ENCODE data around the gene CDH8. TPM values are rescaled to one million over a fixed set of nuclear protein-coding genes. Genes with fewer than 3 reads are reported as not detected.

CDH8 gene
- total RNA-seq, 1 experiment from 2014 or later, result not detected

DNA sequence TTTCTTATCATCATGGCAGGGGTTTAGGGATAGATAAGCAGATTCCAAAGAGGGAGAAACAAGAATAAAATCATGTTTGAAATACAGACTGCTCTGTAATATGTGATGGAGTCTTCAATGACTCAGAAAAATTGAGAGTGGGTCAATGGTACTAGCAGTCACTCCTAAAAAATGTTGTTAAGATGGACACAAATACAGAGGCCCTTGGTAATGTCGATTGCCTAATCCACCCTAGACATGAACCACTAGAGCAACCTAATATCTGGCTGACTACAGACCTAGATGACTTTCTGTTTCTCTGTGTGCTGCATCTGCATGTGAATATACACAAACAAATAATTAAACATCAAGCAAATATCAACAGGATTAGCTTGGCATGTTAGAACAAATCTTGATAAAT is 135.8 kb downstream of the CDH8 start:
- DNase-seq (ENCODE audit: low read depth), result no peak
- in situ Hi-C loops (cut with HindIII; ENCODE audit: low pct_unique_long_range_greater_than_20kb, low sequenced_read_pairs), result no loop called here

DNA sequence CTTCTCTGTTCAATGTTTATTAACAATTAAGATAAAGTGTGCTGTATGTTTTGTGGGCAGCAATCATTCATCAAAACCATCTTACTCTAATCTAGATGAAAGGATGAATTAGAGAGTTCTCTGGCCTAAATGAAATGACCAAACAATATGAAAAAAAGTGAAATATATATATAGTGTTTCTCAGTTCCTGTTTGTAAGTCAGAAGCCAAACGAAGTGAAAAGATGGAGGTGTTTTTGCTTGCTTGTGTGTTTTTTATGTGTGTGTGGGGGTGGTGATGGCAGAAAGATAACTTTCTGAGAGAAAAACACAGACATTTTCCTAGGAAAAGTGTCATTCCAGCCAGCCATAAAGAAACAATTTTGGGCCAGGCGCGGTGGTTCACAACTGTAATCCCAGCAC is 138.6 kb downstream of the CDH8 start:
- DNase-seq (ENCODE audit: low read depth), result no peak
- in situ Hi-C loops (cut with HindIII; ENCODE audit: low pct_unique_long_range_greater_than_20kb, low sequenced_read_pairs), result no loop called here

DNA sequence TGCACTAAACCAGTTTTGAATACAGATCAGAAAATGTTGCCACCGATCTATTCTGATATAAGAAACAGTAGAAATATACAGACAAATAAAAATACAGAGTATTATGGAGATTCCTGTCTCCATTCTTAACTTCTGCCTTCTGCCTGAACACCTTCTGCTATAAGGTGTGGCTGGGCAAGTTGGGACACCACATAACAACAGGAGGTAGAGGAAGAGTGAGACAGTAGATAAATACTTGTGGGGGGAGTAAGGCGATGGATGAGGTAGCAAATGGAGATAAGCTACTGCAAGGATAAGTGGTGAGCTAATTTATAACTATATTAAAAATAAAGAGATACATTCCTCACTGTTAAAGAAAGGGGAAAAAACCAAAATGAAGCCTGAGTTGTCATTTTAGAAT is 143.7 kb downstream of the CDH8 start:
- in situ Hi-C loops (cut with HindIII; ENCODE audit: low pct_unique_long_range_greater_than_20kb, low sequenced_read_pairs), result no loop called here

GRCh38 chr16:61891460-61891859 is 144.8 kb downstream of the CDH8 start:
- in situ Hi-C loops (cut with HindIII; ENCODE audit: low pct_unique_long_range_greater_than_20kb, low sequenced_read_pairs), result no loop called here
- DNase-seq (ENCODE audit: low read depth), result no peak

More for the DNA sequence above, 143.7 kb downstream of the CDH8 start:
- DNase-seq (ENCODE audit: low read depth), result no peak

GRCh38 chr16:61890386-61890785 is 145.9 kb downstream of the CDH8 start:
- in situ Hi-C loops (cut with HindIII; ENCODE audit: low pct_unique_long_range_greater_than_20kb, low sequenced_read_pairs), result no loop called here
- DNase-seq (ENCODE audit: low read depth), result no peak

GRCh38 chr16:61887903-61888302 is 148.3 kb downstream of the CDH8 start:
- no peak for DNase-seq (ENCODE audit: low read depth)
- in situ Hi-C loops (cut with HindIII; ENCODE audit: low pct_unique_long_range_greater_than_20kb, low sequenced_read_pairs), result no loop called here

- in situ Hi-C loops (cut with HindIII; ENCODE audit: low pct_unique_long_range_greater_than_20kb, low sequenced_read_pairs), result no loop called here
These were observed 150.9 kb downstream of the CDH8 start for GRCh38 chr16:61885343-61885742.

DNA sequence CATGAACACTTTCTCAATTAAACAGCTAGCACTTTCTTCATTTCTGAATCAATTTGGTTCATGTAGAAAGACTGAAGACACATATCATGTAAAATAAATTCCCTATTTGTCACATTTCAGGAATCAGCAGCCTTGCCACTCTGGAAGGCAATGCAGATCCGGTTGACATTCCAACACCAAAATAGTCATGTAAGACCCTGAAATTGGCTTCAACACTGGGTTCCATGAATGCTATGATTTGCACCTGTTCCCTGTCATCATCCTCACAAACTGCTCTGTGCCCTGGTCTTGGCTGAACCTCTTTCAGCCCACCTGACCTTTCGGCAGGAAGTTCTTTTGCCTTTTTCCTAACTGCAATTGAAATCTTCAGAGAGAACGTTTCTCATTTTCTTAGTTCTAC is 156.9 kb downstream of the CDH8 start:
- in situ Hi-C loops (cut with HindIII; ENCODE audit: low pct_unique_long_range_greater_than_20kb, low sequenced_read_pairs), result no loop called here

More at GRCh38 chr16:61885343-61885742, 150.9 kb downstream of the CDH8 start:
- no peak for DNase-seq (ENCODE audit: low read depth)

GRCh38 chr16:61877436-61877835 is 158.8 kb downstream of the CDH8 start:
- no peak for DNase-seq (ENCODE audit: low read depth)
- in situ Hi-C loops (cut with HindIII; ENCODE audit: low pct_unique_long_range_greater_than_20kb, low sequenced_read_pairs), result no loop called here

More for the DNA sequence above, 156.9 kb downstream of the CDH8 start:
- DNase-seq (ENCODE audit: low read depth), result no peak

- in situ Hi-C loops (cut with HindIII; ENCODE audit: low pct_unique_long_range_greater_than_20kb, low sequenced_read_pairs), result no loop called here
- no peak for DNase-seq (ENCODE audit: low read depth)
These were observed 163.5 kb downstream of the CDH8 start for GRCh38 chr16:61872778-61873119.

GRCh38 chr16:61871837-61872777 is 164.1 kb downstream of the CDH8 start:
- no peak for DNase-seq (ENCODE audit: low read depth)
- in situ Hi-C loops (cut with HindIII; ENCODE audit: low pct_unique_long_range_greater_than_20kb, low sequenced_read_pairs), result no loop called here

DNA sequence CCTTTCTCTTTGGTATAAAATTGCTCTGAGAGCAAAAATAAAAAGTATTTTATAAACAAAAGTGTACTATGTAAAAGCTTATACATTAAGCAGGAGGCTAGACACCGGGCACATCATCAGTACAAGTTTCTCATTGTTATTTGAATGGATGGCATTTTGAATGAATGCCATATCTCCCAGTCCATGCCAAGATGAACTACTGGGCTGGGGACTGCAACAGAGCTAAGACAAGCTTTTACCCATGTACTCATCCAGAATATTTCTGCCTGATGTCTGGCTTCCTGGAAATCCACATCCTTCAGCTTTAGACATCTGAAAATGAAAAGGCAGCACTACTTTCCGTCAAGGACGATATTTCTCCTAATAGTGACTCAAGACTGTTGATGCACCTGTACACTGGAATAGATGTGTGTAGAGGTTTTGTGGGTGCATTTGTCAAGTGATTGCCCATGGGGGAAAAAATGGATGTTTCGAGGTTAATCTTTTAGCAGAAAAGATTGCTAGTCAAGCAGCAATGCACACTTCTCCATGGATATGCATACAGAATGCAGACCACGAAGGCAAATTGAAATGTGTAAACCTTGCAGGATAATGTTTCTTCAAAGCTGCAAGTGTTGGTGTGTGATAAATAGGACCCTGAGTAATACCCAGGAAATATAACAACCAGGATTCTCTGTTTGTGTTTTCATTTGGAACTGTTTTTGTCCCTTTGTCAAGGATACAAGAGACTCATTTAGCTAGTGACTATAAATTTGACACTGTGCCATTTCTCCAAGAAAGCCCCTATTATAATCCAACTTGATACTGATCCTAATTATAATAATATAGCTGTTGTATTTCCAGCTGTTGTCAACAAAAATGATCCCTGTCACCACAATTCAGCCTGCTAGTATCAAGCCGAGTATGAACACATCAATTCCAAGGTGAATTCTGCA is 173.8 kb downstream of the CDH8 start:
- in situ Hi-C loops (cut with HindIII; ENCODE audit: low pct_unique_long_range_greater_than_20kb, low sequenced_read_pairs), result no loop called here
- DNase-seq (ENCODE audit: low read depth), result no peak

GRCh38 chr16:61858988-61859387 is 177.2 kb downstream of the CDH8 start:
- no peak for DNase-seq (ENCODE audit: low read depth)

DNA sequence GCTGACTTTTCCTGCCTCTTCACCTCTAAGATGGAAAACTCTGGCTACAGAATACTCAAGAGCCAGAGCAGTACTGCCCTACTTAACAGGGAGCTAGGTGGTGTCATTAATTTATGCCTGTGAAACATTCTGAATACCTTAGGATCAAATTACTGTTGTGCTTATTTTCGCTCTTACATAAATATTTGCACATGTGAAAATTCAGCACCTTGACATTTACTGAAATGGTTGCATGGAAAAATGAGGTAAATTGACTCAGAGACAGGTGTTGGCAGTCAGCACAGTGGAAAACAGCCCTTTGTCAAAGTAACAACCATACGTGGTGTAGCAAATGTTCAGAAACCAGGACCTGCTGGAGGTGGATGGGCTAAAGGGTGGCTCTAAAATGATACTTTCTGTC is 193.6 kb downstream of the CDH8 start:
- in situ Hi-C loops (cut with HindIII; ENCODE audit: low pct_unique_long_range_greater_than_20kb, low sequenced_read_pairs), result no loop called here
- no peak for DNase-seq (ENCODE audit: low read depth)

More at GRCh38 chr16:61858988-61859387, 177.2 kb downstream of the CDH8 start:
- in situ Hi-C loops (cut with HindIII; ENCODE audit: low pct_unique_long_range_greater_than_20kb, low sequenced_read_pairs), result no loop called here

GRCh38 chr16:61836804-61837393 is 199.3 kb downstream of the CDH8 start:
- in situ Hi-C loops (cut with HindIII; ENCODE audit: low pct_unique_long_range_greater_than_20kb, low sequenced_read_pairs), result no loop called here
- no peak for DNase-seq (ENCODE audit: low read depth)

GRCh38 chr16:61834082-61834481 is 202.2 kb downstream of the CDH8 start:
- DNase-seq (ENCODE audit: low read depth), result no peak
- in situ Hi-C loops (cut with HindIII; ENCODE audit: low pct_unique_long_range_greater_than_20kb, low sequenced_read_pairs), result no loop called here

DNA sequence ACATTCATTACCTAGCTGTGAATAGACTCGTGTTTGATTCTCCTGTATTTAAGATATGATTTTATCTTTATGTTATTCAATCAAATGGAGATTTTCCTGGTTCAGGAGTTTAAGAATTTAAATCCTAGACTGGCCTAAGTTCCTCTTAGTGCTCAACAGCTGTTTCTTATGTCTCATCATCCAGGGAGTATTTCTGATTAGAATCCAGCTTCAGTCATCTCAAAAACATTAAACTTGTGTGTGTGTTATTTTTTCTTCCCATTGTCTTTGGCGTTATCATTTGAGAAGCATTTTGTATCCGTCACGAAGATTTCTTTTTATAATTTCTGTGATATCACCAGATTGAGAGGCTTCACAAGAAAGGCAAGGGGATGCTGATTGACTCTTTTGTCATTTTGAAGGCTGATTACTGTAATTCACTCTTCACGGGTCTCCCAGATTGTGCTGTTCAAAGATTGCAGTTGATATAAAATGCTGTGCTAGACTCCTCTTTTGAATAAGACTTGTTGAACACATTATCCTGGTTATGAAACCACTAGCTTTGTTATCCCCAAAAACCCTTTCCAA is 204.8 kb downstream of the CDH8 start:
- in situ Hi-C loops (cut with HindIII; ENCODE audit: low pct_unique_long_range_greater_than_20kb, low sequenced_read_pairs), result no loop called here
- no peak for DNase-seq (ENCODE audit: low read depth)

GRCh38 chr16:61829631-61830030 is 206.6 kb downstream of the CDH8 start:
- in situ Hi-C loops (cut with HindIII; ENCODE audit: low pct_unique_long_range_greater_than_20kb, low sequenced_read_pairs), result no loop called here
- no peak for DNase-seq (ENCODE audit: low read depth)

All from Caki2 (cell line).